ENCODE results near the gene KIAA1958. TPM values are rescaled to one million over a fixed set of nuclear protein-coding genes. Genes with fewer than 3 reads are reported as not detected.

Gene KIAA1958
- total RNA-seq, 1 donor from 2014 or later: 12.2 TPM

GRCh38 chr9:112605518-112605917, 118.9 kb downstream of the KIAA1958 start:
- no peak for DNase-seq (ENCODE audit: low spot score)

DNA sequence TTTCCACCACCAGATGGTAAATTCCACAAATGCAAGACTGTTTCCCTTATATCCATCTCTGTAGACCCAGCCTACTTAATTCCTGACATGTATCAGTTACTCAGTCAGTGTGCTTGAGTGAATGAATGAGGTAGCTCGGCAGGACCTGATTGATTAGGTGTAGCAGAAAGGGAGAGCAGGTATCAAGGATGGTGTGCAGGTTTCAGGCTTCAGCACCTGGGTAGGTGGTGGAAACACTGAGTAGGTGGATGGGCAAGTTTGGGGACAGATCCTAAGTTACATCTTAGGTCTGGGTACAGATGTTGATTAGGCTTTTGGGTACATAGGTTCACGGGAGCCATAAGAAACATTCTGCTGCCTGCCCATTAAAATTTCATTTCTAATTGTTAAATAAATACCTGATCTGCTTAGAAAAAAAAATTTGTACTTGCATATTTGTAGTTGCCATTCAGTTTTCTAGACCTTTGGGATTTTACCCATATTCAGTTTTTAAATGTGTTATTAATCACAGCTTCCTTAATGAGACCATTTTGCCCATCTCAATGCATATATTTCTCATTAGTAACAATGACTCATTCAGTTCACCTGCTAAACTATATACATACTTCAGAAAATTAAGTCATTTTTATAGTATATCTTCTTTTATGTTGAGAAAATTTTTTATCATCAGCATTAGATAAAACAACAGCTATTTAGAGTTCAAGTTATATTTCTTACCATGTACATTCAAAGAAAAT, 119.5 kb downstream of the KIAA1958 start:
- DNase-seq (ENCODE audit: low spot score): no peak

DNA sequence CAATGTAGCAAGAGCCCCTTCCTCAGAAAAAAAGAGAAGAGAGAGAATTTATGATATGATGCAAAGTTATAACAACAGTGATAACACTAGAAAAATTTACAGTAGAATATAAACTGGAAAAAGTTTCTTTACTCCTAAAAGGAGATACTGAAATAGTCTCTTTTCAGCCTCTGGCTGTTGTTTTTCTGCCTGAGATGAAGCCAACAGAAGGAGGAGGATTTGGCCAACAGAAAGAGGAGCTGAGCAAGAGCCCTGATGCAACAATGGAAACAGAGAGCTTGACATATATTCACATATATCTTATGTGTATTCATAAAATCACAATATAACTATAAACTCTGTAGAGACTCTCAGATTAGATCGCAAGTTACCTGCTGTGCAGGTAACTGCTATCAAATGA, 122.2 kb downstream of the KIAA1958 start:
- DNase-seq (ENCODE audit: low spot score): no peak

DNA sequence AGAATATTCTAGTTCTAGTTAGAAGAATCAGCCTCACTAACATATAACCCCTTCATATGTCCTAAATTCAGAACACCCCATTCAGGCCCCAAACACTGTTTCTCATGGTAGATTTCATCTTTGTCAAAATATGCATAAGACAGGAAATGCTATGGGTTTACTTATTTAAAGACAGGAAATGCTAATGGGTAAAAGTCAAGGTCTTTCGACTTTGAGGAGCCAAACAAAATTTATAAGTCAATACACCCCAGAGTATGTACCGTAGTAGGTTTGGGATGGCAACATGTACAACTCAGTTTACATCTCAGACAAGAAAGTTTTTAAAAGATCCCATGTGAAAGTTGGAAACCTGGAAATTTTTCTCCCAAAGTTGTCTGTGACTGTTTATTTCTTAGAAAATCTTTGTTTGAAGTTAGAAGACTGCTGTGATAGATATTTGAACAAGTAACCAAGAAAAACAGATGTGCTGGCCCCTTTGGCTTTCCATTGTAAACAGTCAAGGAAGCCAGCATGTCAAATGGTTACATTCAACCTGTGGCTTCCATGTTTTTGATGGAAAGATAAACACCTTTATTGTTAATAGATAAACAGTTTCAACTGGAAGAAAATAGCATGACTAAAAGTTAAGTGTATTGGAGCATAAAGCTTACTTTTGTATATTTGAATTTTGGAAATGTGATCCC, 129.1 kb downstream of the KIAA1958 start:
- DNase-seq (ENCODE audit: low spot score): no peak

- no peak for DNase-seq (ENCODE audit: low spot score)
Measured at GRCh38 chr9:112617371-112617770, 130.7 kb downstream of the KIAA1958 start.

- no peak for DNase-seq (ENCODE audit: low spot score)
Measured at GRCh38 chr9:112618385-112619009, 131.9 kb downstream of the KIAA1958 start.

DNA sequence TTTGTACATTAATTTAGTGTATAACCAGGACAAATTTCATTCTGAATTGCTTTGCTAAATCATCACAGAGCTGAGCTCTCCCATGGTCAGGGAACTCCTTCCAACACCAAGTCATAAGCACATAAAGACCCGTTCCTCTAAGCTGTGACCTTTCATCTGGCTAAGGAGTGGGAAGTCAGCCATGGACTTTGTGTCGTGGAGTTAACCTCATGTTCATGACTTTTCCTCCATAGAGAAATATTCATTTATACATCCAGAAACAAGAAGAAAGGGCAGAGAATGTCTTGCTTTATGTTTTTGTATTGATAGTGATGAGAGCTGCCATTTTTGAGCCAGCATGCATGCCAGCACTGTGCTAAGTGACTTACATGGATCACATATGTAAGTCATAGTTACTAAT, 133.8 kb downstream of the KIAA1958 start:
- DNase-seq (ENCODE audit: low spot score): no peak

GRCh38 chr9:112621018-112621655, 134.5 kb downstream of the KIAA1958 start:
- DNase-seq (ENCODE audit: low spot score): no peak

DNA sequence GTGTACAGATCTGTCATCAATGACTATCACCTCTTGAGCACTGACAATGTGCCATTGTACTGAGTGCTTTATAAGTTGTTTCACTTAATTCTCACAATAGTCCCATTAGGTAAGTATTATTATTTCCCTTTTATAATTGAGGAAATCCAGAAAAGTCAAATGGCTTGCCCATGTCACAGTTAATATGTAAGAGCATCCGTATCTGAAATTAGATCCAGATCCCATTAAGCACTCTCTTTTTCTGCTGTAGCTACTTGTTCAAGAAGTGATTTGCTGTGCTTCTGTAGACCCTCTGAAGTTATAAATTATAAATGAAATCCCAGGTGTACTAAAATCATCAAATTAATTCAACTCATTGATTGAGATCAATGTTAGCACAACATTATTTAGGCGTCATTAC, 136.6 kb downstream of the KIAA1958 start:
- no peak for DNase-seq (ENCODE audit: low spot score)

DNA sequence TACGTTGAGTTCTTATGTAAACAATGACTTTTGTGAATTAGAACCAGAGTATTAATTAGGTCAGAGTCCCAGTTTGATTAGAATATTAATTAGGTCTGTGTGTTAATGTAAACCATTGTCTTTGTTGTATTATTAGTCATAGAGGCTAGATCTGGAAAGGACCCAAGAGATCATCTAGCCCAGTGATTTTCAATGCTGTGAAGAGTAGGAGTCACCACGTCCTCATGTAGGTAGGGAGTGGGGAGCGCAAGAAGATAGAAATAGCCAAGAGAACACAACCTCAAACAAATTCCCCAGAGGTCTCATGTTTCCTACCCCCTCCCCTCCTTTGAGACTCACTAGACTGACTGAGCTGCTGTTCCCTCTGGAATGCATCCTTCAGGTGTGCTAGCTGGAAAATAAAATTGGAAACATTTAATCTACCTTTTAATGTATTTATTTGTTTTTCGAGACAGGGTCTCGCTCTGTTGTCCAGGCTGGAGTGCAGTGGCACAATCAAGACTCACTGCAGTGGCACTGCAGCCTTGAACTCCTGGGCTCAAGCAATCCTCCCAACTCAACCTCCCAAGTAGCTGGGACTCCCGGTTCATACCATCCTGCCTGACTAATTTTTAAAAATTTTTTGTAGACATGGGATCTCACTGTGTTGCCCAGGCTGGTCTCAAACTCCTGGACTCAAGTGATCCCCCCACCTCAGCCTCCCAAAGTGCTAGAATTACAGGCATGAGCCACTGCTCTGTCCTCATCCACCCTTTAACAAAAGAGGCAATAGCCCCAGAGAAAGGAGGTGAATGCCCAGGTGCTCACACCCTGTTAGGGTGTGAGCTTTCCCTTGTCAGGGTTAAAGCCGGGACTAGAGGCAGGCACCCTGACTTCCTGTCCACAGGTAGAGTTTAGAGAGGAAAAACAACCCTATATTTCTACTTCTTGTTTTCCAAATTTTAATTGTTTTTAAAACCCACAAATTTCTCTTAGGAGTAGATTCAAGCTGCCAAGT, 138.4 kb downstream of the KIAA1958 start:
- DNase-seq (ENCODE audit: low spot score): no peak

DNA sequence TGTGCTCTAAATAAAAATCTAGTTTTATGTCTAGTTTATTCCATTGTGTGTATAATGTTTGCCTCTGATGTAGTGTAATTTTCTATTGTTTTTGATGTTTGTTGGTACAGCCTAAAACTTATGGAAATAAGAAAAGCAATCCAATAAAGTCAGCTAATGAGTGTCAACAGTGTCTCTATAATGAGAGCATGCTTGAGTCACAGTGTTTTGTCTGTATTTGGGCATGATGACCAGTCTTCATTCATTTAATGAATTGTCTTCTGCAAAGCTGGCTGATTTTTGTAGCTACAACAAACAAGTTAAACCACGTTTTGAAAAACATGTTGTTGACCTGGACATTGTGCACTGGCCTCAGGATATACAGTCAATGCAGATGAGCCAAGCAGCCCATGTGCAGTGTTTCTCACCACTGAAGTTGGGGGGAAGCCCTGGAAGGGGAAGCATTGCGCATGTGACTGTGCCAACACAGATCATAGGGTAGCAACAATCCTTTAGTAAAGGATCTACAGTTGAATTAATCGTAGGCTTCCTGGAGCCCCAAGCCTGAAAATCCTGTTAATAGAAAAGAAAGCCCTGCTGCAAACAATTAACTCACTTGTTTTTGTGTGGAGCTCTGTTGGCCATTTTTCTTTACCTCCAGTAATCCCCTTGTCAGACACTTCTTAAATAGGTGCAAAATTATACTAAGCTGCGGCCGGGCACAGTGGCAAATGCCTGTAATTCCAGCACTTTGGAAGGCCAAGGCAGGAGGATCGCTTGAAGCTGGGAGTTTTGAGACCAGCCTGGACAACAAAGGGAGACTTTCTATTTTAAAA, 143.3 kb downstream of the KIAA1958 start:
- no peak for DNase-seq (ENCODE audit: low spot score)

DNA sequence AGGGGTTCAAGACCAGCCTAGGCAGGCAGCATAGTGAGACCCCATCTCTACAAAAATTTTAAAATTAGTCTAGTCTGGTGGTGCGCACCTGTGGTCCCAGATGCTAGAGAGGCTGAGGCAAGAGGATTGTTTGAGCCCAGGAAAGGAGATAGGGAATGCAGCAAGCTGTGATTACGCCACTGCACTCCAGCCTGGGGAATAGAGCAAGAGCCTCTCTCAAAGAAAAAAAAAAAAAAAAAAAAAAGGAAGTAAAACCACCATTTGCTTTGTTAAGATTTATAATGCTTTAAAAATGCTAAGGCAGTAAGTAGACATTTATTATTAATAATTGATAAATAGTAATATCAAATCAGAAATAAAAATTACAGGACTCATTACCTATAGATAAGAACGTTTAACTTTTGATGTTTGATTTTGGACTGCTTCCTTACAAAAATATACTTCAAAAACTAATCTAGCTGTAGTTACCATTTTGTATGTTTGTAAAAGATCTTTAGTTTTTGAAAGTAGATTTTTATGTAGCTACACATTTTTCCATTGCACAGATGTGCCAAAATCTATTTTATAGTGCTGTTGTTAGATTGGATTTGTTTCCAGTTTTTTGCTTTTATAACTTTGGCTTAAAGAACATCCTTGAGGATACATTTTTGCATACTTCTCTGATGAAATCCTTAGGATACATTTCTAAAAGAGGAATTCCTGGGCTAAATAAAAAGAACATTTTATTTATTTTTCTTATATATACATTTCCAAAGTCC, 144.9 kb downstream of the KIAA1958 start:
- no peak for DNase-seq (ENCODE audit: low spot score)

DNA sequence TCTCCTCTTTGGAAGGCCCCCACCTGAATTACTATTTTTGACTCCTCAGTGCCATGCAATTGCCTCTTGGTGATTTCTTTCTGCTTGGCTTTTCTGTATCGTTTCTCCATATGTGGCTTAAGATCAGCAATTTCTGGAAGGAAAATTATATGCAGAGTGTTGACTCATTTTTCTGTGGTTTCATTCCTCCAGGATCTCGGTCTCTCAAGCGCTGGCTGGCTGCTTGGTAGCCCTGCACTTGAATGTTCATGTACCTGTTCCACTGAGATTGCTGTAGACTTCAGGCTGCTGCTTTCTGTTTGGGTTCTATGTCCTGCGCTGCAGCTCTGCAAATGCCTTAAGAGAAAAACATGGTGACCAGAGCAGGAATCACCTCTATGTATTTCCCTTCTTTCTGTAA, 153.7 kb downstream of the KIAA1958 start:
- DNase-seq (ENCODE audit: low spot score): no peak

GRCh38 chr9:112642126-112642525, 155.5 kb downstream of the KIAA1958 start:
- DNase-seq (ENCODE audit: low spot score): no peak

DNA sequence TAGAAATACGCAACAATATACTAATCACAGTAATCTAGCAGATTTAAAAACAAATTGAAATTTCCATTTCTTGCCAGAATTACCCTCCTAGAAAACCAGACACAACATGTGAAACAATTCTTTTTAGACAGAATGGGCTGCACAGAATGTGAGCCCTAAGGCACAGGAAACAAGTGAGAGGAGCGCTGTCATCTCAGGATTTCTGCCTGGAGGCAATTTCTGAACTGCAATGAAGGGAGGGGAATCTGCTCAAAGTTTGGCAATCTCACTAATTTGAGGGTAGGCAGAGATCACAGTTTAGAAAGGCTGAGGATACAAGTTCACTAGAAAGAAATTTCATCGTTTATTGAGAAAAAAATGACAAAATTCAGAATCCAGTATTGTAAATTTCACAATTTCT, 161.0 kb downstream of the KIAA1958 start:
- no peak for DNase-seq (ENCODE audit: low spot score)

DNA sequence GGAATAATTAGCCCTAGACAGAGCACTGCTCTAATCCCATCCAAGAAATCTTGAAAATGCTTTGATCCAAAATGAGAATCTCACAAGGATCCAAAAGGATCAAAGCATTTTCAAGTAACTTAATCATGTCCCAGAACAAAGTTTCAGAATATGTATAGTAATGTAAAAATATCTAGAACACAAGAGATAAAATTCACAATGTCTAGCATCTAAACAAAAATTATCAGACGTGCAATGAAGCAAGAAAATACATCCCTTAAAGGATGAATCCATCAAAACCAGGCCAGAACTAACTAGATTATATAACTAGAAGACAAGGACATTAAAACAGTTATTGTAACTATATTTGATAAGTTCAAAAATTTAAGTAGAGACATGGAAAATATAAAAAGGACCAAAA, 162.0 kb downstream of the KIAA1958 start:
- DNase-seq (ENCODE audit: low spot score): no peak

DNA sequence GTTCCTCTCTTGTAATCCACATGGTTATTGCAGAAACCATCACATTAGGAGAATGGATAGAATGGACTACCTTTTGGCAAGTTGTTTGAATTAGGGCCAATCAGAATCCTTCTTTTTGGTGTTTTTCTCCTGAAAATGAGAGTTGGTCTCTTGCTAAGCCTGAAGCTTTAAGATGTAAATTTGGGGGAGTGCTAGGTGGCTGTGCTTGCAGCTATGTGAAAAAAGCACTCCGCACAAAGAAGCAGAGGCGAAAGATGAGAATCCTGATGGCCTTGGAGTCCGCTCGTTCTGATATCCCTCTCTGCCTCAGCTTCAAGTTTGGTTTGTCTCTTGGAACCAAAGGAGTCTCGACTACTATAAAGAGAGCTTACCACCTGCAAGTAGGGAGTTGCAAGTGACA, 167.7 kb downstream of the KIAA1958 start:
- no peak for DNase-seq (ENCODE audit: low spot score)

DNA sequence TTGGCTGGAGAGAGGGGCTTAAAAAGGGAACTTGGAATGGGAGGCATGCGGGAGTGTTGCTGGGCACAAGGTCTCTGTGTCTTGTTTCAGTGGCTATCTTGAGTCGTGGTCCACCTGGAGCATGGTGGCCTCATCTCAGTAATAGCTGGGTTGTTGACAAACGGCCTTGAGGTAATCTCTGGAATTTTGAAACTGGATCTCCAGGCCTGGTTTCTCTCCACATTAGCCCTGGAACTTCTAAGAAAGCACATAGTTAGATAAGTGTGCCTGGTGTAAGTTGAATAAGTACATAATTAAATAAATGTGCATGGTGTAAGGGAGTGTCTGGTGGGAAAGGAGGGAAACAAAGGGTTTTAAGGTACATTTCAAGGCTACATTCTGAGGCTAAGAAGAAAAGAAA, 169.0 kb downstream of the KIAA1958 start:
- no peak for DNase-seq (ENCODE audit: low spot score)

GRCh38 chr9:112659906-112660305, 173.3 kb downstream of the KIAA1958 start:
- no peak for DNase-seq (ENCODE audit: low spot score)

GRCh38 chr9:112663681-112664080, 177.1 kb downstream of the KIAA1958 start:
- DNase-seq (ENCODE audit: low spot score): no peak
